ENCODE data around the gene TTC33. TPM values are rescaled to one million over a fixed set of nuclear protein-coding genes. Genes with fewer than 3 reads are reported as not detected.

The TTC33 gene
- total and polyA plus RNA-seq, 2 donors (not counting 1 experiment from before 2014, with no cell fraction given): 2.1 to 15.8 TPM

DNA sequence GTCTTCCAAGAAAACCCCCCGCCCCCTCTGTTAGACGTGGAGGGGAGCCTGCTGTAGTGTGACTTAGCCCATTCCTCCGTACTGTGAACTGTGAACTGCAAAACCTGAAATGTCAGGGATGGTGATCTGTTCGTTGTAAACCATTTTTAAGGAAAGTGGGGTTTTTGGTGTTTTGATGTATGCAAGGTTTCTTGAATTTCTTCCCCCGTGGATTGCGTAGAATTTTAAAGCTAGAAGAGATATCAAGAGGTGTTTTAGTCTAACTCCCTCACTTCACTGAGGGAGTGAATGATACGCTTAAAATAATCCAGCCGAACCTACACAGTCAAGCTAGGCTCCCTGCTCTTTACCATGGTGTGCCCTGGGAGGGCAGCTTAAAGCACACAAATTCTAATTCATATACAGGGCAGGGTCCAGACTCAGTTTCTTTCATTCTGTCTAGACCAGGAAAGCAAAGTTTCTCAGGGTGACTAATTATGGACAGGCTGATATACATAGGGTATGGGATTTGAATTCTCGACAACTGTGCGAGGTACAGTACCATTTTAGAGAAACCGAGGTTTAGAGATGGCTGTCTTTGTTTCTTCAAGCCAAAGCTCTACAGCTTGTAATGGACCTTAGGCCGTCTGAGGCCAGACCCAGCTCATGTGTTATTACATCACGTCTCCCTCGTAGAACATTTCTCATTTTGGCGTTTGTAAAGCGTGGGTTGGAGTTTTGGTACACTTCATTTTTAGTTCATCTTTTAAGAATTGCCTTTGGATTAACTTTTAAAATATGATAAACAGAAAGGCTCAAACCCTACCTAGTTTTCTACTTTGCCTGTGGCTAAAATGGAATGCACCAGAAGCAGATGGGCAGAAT lies 73.4 kb downstream of the TTC33 start:
- Histone ChIP-seq H3K4me2 (replicated peaks; ENCODE audit: low read depth, low read length, poor library complexity, severe bottlenecking) (peak overlapping the region; percentile 93), H3K36me3 (replicated peaks in 1 of 2; ENCODE audit: control extremely low read depth in 1 of 2, control insufficient read depth in 1 of 2, extremely low read depth in 1 of 2, insufficient read depth in 2 of 2, low read length in 1 of 2) (no peaks in the 10 kb centered on the region), H3K9me3 (ENCODE audit: control extremely low read depth in 1 of 3, control insufficient read depth in 2 of 3, insufficient read depth in 1 of 3, low read length in 2 of 3) (no peaks in the 10 kb centered on the region), H3K79me2 (ENCODE audit: control insufficient read depth, insufficient read depth, low read length) (peaks cover 25% of the 10 kb centered on the region), H3K9ac (ENCODE audit: low read length) (peak overlapping the region; percentile 90), H4K20me1 (ENCODE audit: control insufficient read depth, insufficient read depth, low read length, poor library complexity, severe bottlenecking) (no peaks in the 10 kb centered on the region), H2AFZ (ENCODE audit: insufficient read depth, low read depth, low read length, poor library complexity, severe bottlenecking) (peak overlapping the region; percentile 80), H3K27ac (ENCODE audit: low read length in 2 of 2) (peak overlapping the region; percentile 63 to 73), H3K4me1 (ENCODE audit: control insufficient read depth in 2 of 2, insufficient read depth in 2 of 2, low read length in 2 of 2) (peaks cover 40 to 41% of the 10 kb centered on the region in 2 donors), H3K4me3 (ENCODE audit: control extremely low read depth in 1 of 5, extremely low read depth in 1 of 5, insufficient read depth in 1 of 5, low read depth in 2 of 5, low read length in 4 of 5) (peak overlapping the region; percentile 39 to 89 (median 84)), H3K27me3 (replicated peaks in 1 of 4; ENCODE audit: control extremely low read depth in 1 of 4, control insufficient read depth in 3 of 4, insufficient read depth in 4 of 4, low read length in 3 of 4) (no peaks in the 10 kb centered on the region)
- Mint-ChIP-seq H3K9me3 (ENCODE audit: insufficient read depth) (no peaks in the 10 kb centered on the region), H3K27me3 (no peaks in the 10 kb centered on the region), H3K27ac (peak overlapping the region; percentile 91), H3K4me3 (peak overlapping the region; percentile 94), H3K4me1 (peaks cover 73% of the 10 kb centered on the region)
- ChIA-PET CTCF (interaction anchor here (0.7 to 8.2 kb wide), 9 partner anchors 10 to 1103 kb away, joined by 3 to 92 read pairs (median 3); no protein-coding TSS in a partner anchor), POLR2A (interaction anchor here (0.9 to 1.6 kb wide), 2 partner anchors 174 to 649 kb away, joined by 3 read pairs; no protein-coding TSS in a partner anchor)
- no peak for TF ChIP-seq EZH2 (IDR thresholded peaks at IDR 0.05; ENCODE audit: borderline replicate concordance, insufficient read depth, low read depth, low read length, poor library complexity, severe bottlenecking)
- TF ChIP-seq, protein P1, sequence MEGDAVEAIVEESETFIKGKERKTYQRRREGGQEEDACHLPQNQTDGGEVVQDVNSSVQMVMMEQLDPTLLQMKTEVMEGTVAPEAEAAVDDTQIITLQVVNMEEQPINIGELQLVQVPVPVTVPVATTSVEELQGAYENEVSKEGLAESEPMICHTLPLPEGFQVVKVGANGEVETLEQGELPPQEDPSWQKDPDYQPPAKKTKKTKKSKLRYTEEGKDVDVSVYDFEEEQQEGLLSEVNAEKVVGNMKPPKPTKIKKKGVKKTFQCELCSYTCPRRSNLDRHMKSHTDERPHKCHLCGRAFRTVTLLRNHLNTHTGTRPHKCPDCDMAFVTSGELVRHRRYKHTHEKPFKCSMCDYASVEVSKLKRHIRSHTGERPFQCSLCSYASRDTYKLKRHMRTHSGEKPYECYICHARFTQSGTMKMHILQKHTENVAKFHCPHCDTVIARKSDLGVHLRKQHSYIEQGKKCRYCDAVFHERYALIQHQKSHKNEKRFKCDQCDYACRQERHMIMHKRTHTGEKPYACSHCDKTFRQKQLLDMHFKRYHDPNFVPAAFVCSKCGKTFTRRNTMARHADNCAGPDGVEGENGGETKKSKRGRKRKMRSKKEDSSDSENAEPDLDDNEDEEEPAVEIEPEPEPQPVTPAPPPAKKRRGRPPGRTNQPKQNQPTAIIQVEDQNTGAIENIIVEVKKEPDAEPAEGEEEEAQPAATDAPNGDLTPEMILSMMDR (IDR thresholded peaks at IDR 0.05): no peak
- ATAC-seq (ENCODE audit: low read depth) (no peak), DNase-seq (peak; percentile 34)
- intact Hi-C loops (cut with micrococcal nuclease): loop anchor here (5.0 kb wide), 3 partner anchors 90 to 1605 kb away; no protein-coding TSS in a partner anchor
- 12% methylated on average over 5 of the region's 16 CpGs for WGBS (ENCODE audit: insufficient coverage)
